GM12878 (cell line): Measurements from ENCODE around the gene IL36A. TPM values are rescaled to one million over a fixed set of nuclear protein-coding genes. Genes with fewer than 3 reads are reported as not detected.

ENCODE experiments used
- ATAC-seq: fragments of 200-7000 bp; cut with Tn5 transposase; 3 replicates; pipeline ENCODE4 v1.9.1; 2020; ENCODE audit warnings: mild to moderate bottlenecking, moderate library complexity
- BruUV-seq: library from RNA; stranded (reverse); fragments of 400-500 nt; replicated peaks from 2 replicates; lab custom pipeline; 2021; lab: Mats Ljungman, UMichigan
- CTCF ChIA-PET: fragments of 300-600 bp; sonication (Branson Sonifier 250); formaldehyde crosslinking; extraction: SDS; loops from one replicate; lab custom pipeline; 2021; ENCODE audit warnings: inconsistent platforms; lab: Yijun Ruan, JAX
- POLR2A ChIA-PET: fragments of 350-600 bp; formaldehyde crosslinking; extraction: SDS; loops from one replicate; lab custom pipeline; 2021; ENCODE audit warnings: inconsistent platforms; lab: Charles Lee
- RAD21 ChIA-PET: fragments of 300-600 bp; sonication (Branson Sonifier 250); formaldehyde crosslinking; loops from one replicate; lab custom pipeline; 2023; ENCODE audit warnings: antibody characterized with exemption; ENCODE audit not compliant: unreplicated experiment; lab: Charles Lee
- SMC1A ChIA-PET: fragments of 300-600 bp; sonication (Branson Sonifier 250); formaldehyde crosslinking; loops from one replicate; lab custom pipeline; 2023; ENCODE audit not compliant: unreplicated experiment, uncharacterized antibody; lab: Charles Lee
- DNase-seq: peaks from one replicate; pipeline ENCODE4 v3.0.0-alpha.2; 2011; ENCODE audit warnings: low read depth, low spot score
- FAIRE-seq: peaks from 3 replicates; lab custom pipeline; 2011; peaks lifted over from hg19 to GRCh38; lab: Jason Lieb, UNC
- H2AFZ ChIP-seq: 2 replicates; pipeline ENCODE4 v1.6.0; 2011; ENCODE audit warnings: low read depth, low read length, control low read depth; ENCODE audit not compliant: control insufficient read depth
- H3K27ac ChIP-seq: 2 replicates; pipeline ENCODE4 v1.5.1; 2011; ENCODE audit warnings: control low read depth; ENCODE audit not compliant: control insufficient read depth, insufficient read depth
- H3K27me3 ChIP-seq, 2 experiments: replicated peaks in 1 of 2; 2 replicates each; pipeline versions ENCODE4 v1.6.0 to v1.6.1; 2011; ENCODE audit warnings: low read length in 1 of 2; ENCODE audit not compliant: control insufficient read depth in 2 of 2, insufficient read depth in 2 of 2
- H3K36me3 ChIP-seq, 2 experiments: 2 replicates each; pipeline ENCODE4 v1.5.1; 2011; ENCODE audit warnings: low read length in 1 of 2; ENCODE audit not compliant: control insufficient read depth in 2 of 2, insufficient read depth in 2 of 2
- H3K4me1 ChIP-seq: 2 replicates; pipeline ENCODE4 v1.6.1; 2011; ENCODE audit warnings: mild to moderate bottlenecking, low read length, moderate library complexity, mixed read lengths; ENCODE audit not compliant: control insufficient read depth, insufficient read depth
- H3K4me2 ChIP-seq: 2 replicates; pipeline ENCODE4 v1.6.0; 2011; ENCODE audit warnings: control low read depth; ENCODE audit not compliant: control insufficient read depth, insufficient read depth
- H3K4me3 ChIP-seq: fragments of 200-600 bp; sonication (generic); 2 replicates; pipeline ENCODE4 v1.5.1; 2016
- H3K79me2 ChIP-seq: 2 replicates; pipeline ENCODE4 v1.6.0; 2011; ENCODE audit warnings: low read length; ENCODE audit not compliant: control insufficient read depth, insufficient read depth
- H3K9ac ChIP-seq: 2 replicates; pipeline ENCODE4 v1.8.0; 2011; ENCODE audit warnings: low read length, control low read depth, mixed read lengths; ENCODE audit not compliant: control insufficient read depth, insufficient read depth
- H3K9me3 ChIP-seq: replicated peaks from 3 replicates; pipeline ENCODE4 v1.5.1; 2011; ENCODE audit warnings: mild to moderate bottlenecking, low read length; ENCODE audit not compliant: control insufficient read depth, insufficient read depth
- H4K20me1 ChIP-seq: 2 replicates; pipeline ENCODE4 v1.6.0; 2011; ENCODE audit not compliant: control insufficient read depth, insufficient read depth
- CHD2 ChIP-seq: IDR thresholded peaks from 2 replicates; pipeline ENCODE4 v1.6.1; 2011; ENCODE audit warnings: low read depth, low read length, improper control_type of control experiment, borderline replicate concordance
- ESRRA ChIP-seq: IDR thresholded peaks from 2 replicates; pipeline ENCODE4 v1.6.1; 2012; ENCODE audit warnings: mild to moderate bottlenecking, low read length, improper control_type of control experiment
- FOS ChIP-seq: IDR thresholded peaks from 3 replicates; pipeline ENCODE4 v1.6.1; 2011; ENCODE audit warnings: borderline replicate concordance; ENCODE audit not compliant: insufficient read length; ENCODE audit errors: extremely low read depth
- FOXM1 ChIP-seq: IDR thresholded peaks from 2 replicates; pipeline ENCODE4 v1.6.1; 2012; ENCODE audit warnings: low read depth, mild to moderate bottlenecking, inconsistent platforms, low read length, moderate library complexity
- KLF5 ChIP-seq: fragments of 450-650 bp; IDR thresholded peaks from 2 replicates; pipeline ENCODE4 v1.6.1; 2014; ENCODE audit warnings: mild to moderate bottlenecking; ENCODE audit not compliant: partially characterized antibody
- NRF1 ChIP-seq: conservative IDR thresholded peaks from 2 replicates; pipeline ENCODE4 v1.6.1; 2011; ENCODE audit warnings: mild to moderate bottlenecking, low read depth, low read length, improper control_type of control experiment
- POLR2A ChIP-seq: IDR thresholded peaks from 2 replicates; pipeline ENCODE4 v1.6.1; 2011; ENCODE audit warnings: low read depth, mild to moderate bottlenecking, low read length
- POLR2AphosphoS5 ChIP-seq: IDR thresholded peaks from 2 replicates; pipeline ENCODE4 v1.6.1; 2011; ENCODE audit warnings: mild to moderate bottlenecking, low read length, inconsistent platforms
- RAD21 ChIP-seq: IDR thresholded peaks from 2 replicates; pipeline ENCODE4 v1.6.1; 2011; ENCODE audit warnings: mild to moderate bottlenecking, low read depth, low read length, moderate library complexity; ENCODE audit not compliant: insufficient read depth
- RELA ChIP-seq: fragments of 450-650 bp; IDR thresholded peaks from 2 replicates; pipeline ENCODE4 v1.8.0; 2014; ENCODE audit warnings: borderline replicate concordance; ENCODE audit not compliant: partially characterized antibody
- SIN3A ChIP-seq: IDR thresholded peaks from 2 replicates; pipeline ENCODE4 v1.6.1; 2012; ENCODE audit warnings: low read depth, low read length, improper control_type of control experiment
- SMARCA5 ChIP-seq: fragments of 450-650 bp; IDR thresholded peaks from 2 replicates; pipeline ENCODE4 v1.6.1; 2017; ENCODE audit warnings: mild to moderate bottlenecking
- TBL1XR1 ChIP-seq: IDR thresholded peaks from 2 replicates; pipeline ENCODE4 v1.6.1; 2012; ENCODE audit warnings: low read depth, low read length, improper control_type of control experiment
- YY1 ChIP-seq: IDR thresholded peaks from 2 replicates; pipeline ENCODE4 v1.6.1; 2011; ENCODE audit warnings: low read depth, mild to moderate bottlenecking, low read length
- ZBED1 ChIP-seq: IDR thresholded peaks from 2 replicates; pipeline ENCODE4 v1.6.1; 2016; ENCODE audit warnings: borderline replicate concordance
- WGBS: methylation state at CpG from one replicate; pipeline ENCODE4 v1.1.6; 2016; ENCODE audit warnings: low lambda C conversion rate; ENCODE audit not compliant: insufficient replicate concordance, insufficient coverage; ENCODE audit errors: missing lambda C conversion rate; 5-methylcytosine and 5-hydroxymethylcytosine counted together
- in situ Hi-C: fragments of 300-500 bp; cut with MboI; formaldehyde crosslinking; loops from 9 replicates; pipeline ENCODE4 v1.14.3; 2018; ENCODE audit warnings: mixed read lengths
- intact Hi-C: fragments of 100-400 bp; cut with micrococcal nuclease; formaldehyde crosslinking; loops from one replicate; pipeline ENCODE4 v1.14.2; 2022; ENCODE audit not compliant: unreplicated experiment
- polyA plus RNA-seq, 11 experiments: library from polyadenylated mRNA; depleted of rRNA in 4 of 11; unstranded in 6 of 11; stranded (reverse) in 5 of 11; fragments of >200 nt; fragmentation: Nextera tagmentation in 4 of 11; fragmentation: Illumina TruSeq in 1 of 11; extraction: Ambion mirVana in 4 of 11; extraction: Trizol in 1 of 11; gene quantifications; 1 replicate in 1 of 11; 2 replicates in 10 of 11; pipeline versions ENCODE4 v1.2.1 to v1.2.3, GENCODE V29; 2011 to 2016; ENCODE audit warnings: inconsistent platforms in 2 of 11, missing spikeins in 2 of 11, low read depth in 1 of 11
- total RNA-seq, 4 experiments: library from RNA; depleted of rRNA in 3 of 4; stranded (reverse); fragments of >200 nt in 3 of 4; fragmentation: Illumina TruSeq in 1 of 4; extraction: Trizol in 1 of 4; gene quantifications; 2 replicates each; pipeline versions ENCODE4 v1.2.1 to v1.2.3, GENCODE V29; 2013 to 2021
- TF ChIP-seq, protein P1 (sequence below): fragments of 150-350 bp; IDR thresholded peaks from 2 replicates; pipeline ENCODE4 v1.6.1; 2016; ENCODE audit warnings: low read depth, low read length
- TF ChIP-seq, protein P2 (sequence below): IDR thresholded peaks from 2 replicates; pipeline ENCODE4 v1.6.1; 2011; ENCODE audit warnings: borderline replicate concordance, low read depth, mild to moderate bottlenecking, moderate library complexity, mixed read lengths, low read length; ENCODE audit not compliant: insufficient read depth; ENCODE audit errors: extremely low read length

Gene IL36A
- total and polyA plus RNA-seq, 10 of the 15 experiments (the other 5 are each of a cell fraction or from before 2014, with no cell fraction given): not detected

DNA sequence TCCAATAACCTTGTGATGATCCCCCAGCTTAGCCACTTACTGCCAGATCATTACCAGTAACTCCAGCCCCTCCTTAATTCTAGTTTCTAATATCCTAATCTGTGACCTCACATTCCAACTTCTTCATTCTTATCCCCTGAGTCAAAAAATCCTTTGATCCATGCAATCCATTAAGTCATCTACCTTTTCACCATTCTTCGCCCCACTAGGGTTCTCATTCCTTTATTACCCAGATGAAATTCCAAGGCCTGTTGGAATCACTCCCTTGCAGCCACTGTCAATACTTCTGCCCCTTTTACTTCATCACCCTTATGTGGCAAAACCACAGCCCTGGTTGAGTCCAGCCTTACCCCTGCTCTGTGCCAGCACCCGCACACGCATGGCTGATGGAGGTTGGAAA is 47.7 kb upstream of the IL36A start (continued):
- TF ChIP-seq RELA: no peak
- no peak for TF ChIP-seq NRF1
- TF ChIP-seq SIN3A: no peak
- TF ChIP-seq POLR2A: no peak
- no peak for TF ChIP-seq FOXM1

DNA sequence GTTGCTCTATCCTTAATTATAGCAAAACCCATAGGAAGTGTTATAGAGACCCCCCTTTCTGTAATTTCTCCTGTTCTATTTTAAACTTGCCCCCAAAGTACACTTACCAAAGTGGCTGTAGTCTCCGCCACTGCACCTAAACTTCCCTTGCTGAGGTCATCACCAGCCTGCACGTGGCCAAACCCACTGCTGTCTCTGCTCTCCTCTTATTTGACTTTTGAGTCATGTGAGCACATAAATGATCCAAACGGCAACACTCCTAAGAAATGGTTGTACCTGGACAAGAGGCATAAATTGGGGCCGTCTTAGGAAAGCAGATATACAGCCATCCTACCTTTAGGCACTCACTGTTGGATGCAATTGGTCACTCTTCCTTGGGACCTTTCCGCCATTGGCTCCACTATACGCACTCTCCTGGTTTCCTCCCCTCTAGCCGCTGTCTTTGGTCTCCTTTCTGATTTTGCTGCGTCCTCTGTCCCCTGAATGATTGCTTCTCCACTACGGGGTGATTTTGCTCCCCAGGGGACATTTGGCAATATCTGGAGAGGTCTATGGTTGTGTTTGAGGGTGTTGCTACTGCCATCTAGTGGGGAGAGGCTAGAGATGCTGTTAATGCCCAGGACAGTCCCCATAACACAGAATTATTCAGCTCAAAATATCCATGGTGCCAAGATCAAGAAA is 46.7 kb upstream of the IL36A start:
- FAIRE-seq: peak; percentile 92
- H4K20me1 ChIP-seq: no peaks in the 10 kb centered on the region
- ChIA-PET POLR2A (no interaction called here), CTCF (interaction anchor here (0.5 to 5.3 kb wide), 22 partner anchors 9 to 334 kb away, joined by 3 to 54 read pairs (median 4); no protein-coding TSS in a partner anchor), RAD21 (interaction anchor here (0.6 to 1.0 kb wide), 8 partner anchors 17 to 259 kb away, joined by 3 to 9 read pairs (median 3); no protein-coding TSS in a partner anchor), SMC1A (interaction anchor here (0.6 to 1.8 kb wide), 8 partner anchors 17 to 1002 kb away, joined by 3 to 6 read pairs (median 3); partner anchors contain the start of gene IL36G)
- no peak overlapping the region for H3K4me3 ChIP-seq
- intact Hi-C loops: loop anchor here (1.0 to 5.0 kb wide), 2 partner anchors 209 to 356 kb away; no protein-coding TSS in a partner anchor
- no peaks in the 10 kb centered on the region for H3K36me3 ChIP-seq
- H3K9ac ChIP-seq: no peak overlapping the region
- H3K27ac ChIP-seq: no peak overlapping the region
- H3K9me3 ChIP-seq: no peaks in the 10 kb centered on the region
- H3K79me2 ChIP-seq: no peaks in the 10 kb centered on the region
- peak; percentile 96 for ATAC-seq
- no TSS peak for BruUV-seq
- no peak overlapping the region for H3K4me2 ChIP-seq
- no peaks in the 10 kb centered on the region for H3K4me1 ChIP-seq
- in situ Hi-C loops: loop anchor here (10.0 kb wide), 1 partner anchor 344 kb away; no protein-coding TSS in a partner anchor
- peaks cover 0 to 5% of the 10 kb centered on the region in 2 experiments; a peak in 3 of 4 replicates for H3K27me3 ChIP-seq
- DNase-seq: no peak
- WGBS: 26% methylated on average over 9 of the region's 9 CpGs
- no peak overlapping the region for H2AFZ ChIP-seq
- no peak for TF ChIP-seq ZBED1
- TF ChIP-seq ESRRA: no peak
- TF ChIP-seq FOS: no peak
- TF ChIP-seq TBL1XR1: no peak
- no peak for TF ChIP-seq NRF1
- TF ChIP-seq YY1: 0 out of 2 replicates have a peak, but pooled peaks have one; percentile 46
- TF ChIP-seq RAD21: peak; percentile 68
- TF ChIP-seq, protein P1, sequence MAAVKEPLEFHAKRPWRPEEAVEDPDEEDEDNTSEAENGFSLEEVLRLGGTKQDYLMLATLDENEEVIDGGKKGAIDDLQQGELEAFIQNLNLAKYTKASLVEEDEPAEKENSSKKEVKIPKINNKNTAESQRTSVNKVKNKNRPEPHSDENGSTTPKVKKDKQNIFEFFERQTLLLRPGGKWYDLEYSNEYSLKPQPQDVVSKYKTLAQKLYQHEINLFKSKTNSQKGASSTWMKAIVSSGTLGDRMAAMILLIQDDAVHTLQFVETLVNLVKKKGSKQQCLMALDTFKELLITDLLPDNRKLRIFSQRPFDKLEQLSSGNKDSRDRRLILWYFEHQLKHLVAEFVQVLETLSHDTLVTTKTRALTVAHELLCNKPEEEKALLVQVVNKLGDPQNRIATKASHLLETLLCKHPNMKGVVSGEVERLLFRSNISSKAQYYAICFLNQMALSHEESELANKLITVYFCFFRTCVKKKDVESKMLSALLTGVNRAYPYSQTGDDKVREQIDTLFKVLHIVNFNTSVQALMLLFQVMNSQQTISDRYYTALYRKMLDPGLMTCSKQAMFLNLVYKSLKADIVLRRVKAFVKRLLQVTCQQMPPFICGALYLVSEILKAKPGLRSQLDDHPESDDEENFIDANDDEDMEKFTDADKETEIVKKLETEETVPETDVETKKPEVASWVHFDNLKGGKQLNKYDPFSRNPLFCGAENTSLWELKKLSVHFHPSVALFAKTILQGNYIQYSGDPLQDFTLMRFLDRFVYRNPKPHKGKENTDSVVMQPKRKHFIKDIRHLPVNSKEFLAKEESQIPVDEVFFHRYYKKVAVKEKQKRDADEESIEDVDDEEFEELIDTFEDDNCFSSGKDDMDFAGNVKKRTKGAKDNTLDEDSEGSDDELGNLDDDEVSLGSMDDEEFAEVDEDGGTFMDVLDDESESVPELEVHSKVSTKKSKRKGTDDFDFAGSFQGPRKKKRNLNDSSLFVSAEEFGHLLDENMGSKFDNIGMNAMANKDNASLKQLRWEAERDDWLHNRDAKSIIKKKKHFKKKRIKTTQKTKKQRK: no peak
- no peak for TF ChIP-seq CHD2
- TF ChIP-seq, protein P2, sequence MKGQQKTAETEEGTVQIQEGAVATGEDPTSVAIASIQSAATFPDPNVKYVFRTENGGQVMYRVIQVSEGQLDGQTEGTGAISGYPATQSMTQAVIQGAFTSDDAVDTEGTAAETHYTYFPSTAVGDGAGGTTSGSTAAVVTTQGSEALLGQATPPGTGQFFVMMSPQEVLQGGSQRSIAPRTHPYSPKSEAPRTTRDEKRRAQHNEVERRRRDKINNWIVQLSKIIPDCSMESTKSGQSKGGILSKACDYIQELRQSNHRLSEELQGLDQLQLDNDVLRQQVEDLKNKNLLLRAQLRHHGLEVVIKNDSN: no peak
- no peak for TF ChIP-seq POLR2AphosphoS5
- TF ChIP-seq KLF5: no peak
- no peak for TF ChIP-seq SMARCA5
